Ectodermal cell (in vitro differentiated cells): ENCODE results near the gene TCL1A.
"Not testable (repeated sequence)": the region's sequence is repeated elsewhere in the genome, so short reads cannot be mapped to it uniquely, and the experiment has no call there.

Experiments
- H3K27ac ChIP-seq: 2 replicates; pipeline ENCODE4 v1.7.0; 2013; ENCODE audit warnings: mild to moderate bottlenecking, low read depth, low read length; ENCODE audit not compliant: insufficient read depth, poor library complexity, severe bottlenecking
- H3K27me3 ChIP-seq: 2 replicates; pipeline ENCODE4 v1.7.0; 2013; ENCODE audit warnings: mild to moderate bottlenecking, low read length; ENCODE audit not compliant: insufficient read depth, control insufficient read depth, poor library complexity, severe bottlenecking
- H3K36me3 ChIP-seq: one replicate; pipeline ENCODE4 v1.7.0; 2013; ENCODE audit warnings: low read length; ENCODE audit not compliant: control insufficient read depth, insufficient read depth
- H3K4me1 ChIP-seq: one replicate; pipeline ENCODE4 v1.7.0; 2013; ENCODE audit warnings: low read length; ENCODE audit not compliant: control insufficient read depth, insufficient read depth
- H3K4me3 ChIP-seq: 2 replicates; pipeline ENCODE4 v1.7.0; 2013; ENCODE audit warnings: low read depth, low read length, control low read depth; ENCODE audit not compliant: insufficient read depth
- H3K9me3 ChIP-seq: 2 replicates; pipeline ENCODE4 v1.7.0; 2013; ENCODE audit warnings: mild to moderate bottlenecking, low read length, moderate library complexity; ENCODE audit not compliant: control insufficient read depth
- WGBS, 2 experiments: methylation state at CpG; one replicate each; pipeline ENCODE4 v1.1.7; 2013; ENCODE audit warnings: missing lambda C conversion rate in 2 of 2; 5-methylcytosine and 5-hydroxymethylcytosine counted together

The TCL1A gene

GRCh38 chr14:95679148-95679815 is 34.6 kb downstream of the TCL1A start:
- Histone ChIP-seq H3K9me3 (peaks cover 2% of the 10 kb centered on the region), H3K4me3 (no peak overlapping the region), H3K36me3 (no peaks in the 10 kb centered on the region), H3K27ac (no peak overlapping the region), H3K27me3 (no peaks in the 10 kb centered on the region), H3K4me1 (peaks cover 12% of the 10 kb centered on the region)
- 91 to 95% methylated on average over 4 of the region's 4 CpGs for WGBS, 2 experiments

- Histone ChIP-seq H3K36me3 (no peaks in the 10 kb centered on the region), H3K27ac (no peak overlapping the region), H3K4me1 (peaks cover 12% of the 10 kb centered on the region), H3K4me3 (no peak overlapping the region), H3K27me3 (no peaks in the 10 kb centered on the region), H3K9me3 (peaks cover 2% of the 10 kb centered on the region)
- 93 to 94% methylated on average over 4 of the region's 4 CpGs for WGBS, 2 experiments
Observed at GRCh38 chr14:95677179-95677835, 36.6 kb downstream of the TCL1A start.

- Histone ChIP-seq H3K36me3 (no peaks in the 10 kb centered on the region), H3K4me3 (no peak overlapping the region), H3K27ac (no peak overlapping the region), H3K9me3 (peaks cover 2% of the 10 kb centered on the region), H3K4me1 (peaks cover 11% of the 10 kb centered on the region), H3K27me3 (no peaks in the 10 kb centered on the region)
- WGBS, 2 experiments, result 29 to 39% methylated on average over 4 of the region's 4 CpGs
Observed at GRCh38 chr14:95675486-95675885, 38.4 kb downstream of the TCL1A start.

- peaks cover 2% of the 10 kb centered on the region for H3K9me3 ChIP-seq
- no peak overlapping the region for H3K4me3 ChIP-seq
- 86 to 94% methylated on average over 4 of the region's 4 CpGs for WGBS, 2 experiments
- no peaks in the 10 kb centered on the region for H3K36me3 ChIP-seq
- peaks cover 8% of the 10 kb centered on the region for H3K4me1 ChIP-seq
- no peaks in the 10 kb centered on the region for H3K27me3 ChIP-seq
- no peak overlapping the region for H3K27ac ChIP-seq
Observed at GRCh38 chr14:95674613-95675012, 39.3 kb downstream of the TCL1A start.

DNA sequence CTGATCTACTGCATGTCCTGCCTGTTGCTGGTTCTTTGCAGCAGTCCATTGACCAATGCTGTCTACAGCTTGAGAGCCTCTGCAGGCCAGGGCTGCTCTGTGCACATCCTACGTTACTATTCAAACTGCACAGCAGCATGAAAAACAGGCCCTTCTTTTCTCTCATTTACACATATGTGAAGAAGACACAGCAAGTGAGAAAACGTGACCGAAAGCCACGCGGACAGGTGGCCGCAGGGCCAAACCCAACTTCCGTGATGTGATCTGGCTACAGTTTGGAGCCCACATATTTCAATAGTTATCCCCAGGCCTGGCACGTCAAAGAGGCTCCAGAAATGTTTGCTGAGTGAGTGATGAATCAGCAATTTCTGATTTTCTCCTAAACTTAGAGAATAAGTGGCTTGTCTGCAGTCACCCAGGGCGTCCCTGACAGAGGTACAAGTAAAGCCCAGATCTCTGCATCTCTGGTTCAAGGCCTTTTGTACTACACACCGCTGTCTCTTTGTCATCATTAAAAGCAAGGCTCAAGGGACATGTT is 45.6 kb downstream of the TCL1A start:
- Histone ChIP-seq H3K27me3 (no peaks in the 10 kb centered on the region), H3K4me1 (peaks cover 8% of the 10 kb centered on the region), H3K36me3 (no peaks in the 10 kb centered on the region), H3K27ac (no peak overlapping the region), H3K4me3 (no peak overlapping the region), H3K9me3 (no peaks in the 10 kb centered on the region)
- WGBS, 2 experiments, result 93 to 94% methylated on average over 10 of the region's 10 CpGs

DNA sequence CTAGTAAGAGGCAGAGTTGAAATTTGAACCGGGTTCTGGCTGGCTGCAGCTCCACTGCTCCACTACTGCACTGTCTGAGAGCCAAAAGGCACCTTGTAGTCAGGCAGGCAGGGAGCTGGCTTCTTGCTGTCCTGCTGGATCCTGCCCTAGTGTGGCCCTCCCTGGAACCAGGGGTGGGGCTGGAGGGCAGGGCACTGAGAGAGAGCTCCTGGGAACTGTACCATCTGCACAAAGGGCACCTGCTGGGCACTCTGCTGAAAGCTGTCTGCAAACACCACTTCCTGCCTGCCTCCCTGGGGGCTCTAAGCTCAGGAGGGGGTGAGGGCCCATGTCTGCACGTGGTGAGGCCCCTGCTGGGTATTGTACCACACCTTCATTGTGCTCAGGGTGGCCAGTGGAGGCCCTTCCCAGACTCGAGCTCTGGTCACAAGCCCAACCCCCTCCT is 46.7 kb downstream of the TCL1A start:
- Histone ChIP-seq H3K4me3 (no peak overlapping the region), H3K27me3 (no peaks in the 10 kb centered on the region), H3K9me3 (no peaks in the 10 kb centered on the region), H3K27ac (no peak overlapping the region), H3K36me3 (no peaks in the 10 kb centered on the region), H3K4me1 (peaks cover 8% of the 10 kb centered on the region)
- WGBS, 2 experiments, result 21 to 28% methylated on average over 3 of the region's 3 CpGs

DNA sequence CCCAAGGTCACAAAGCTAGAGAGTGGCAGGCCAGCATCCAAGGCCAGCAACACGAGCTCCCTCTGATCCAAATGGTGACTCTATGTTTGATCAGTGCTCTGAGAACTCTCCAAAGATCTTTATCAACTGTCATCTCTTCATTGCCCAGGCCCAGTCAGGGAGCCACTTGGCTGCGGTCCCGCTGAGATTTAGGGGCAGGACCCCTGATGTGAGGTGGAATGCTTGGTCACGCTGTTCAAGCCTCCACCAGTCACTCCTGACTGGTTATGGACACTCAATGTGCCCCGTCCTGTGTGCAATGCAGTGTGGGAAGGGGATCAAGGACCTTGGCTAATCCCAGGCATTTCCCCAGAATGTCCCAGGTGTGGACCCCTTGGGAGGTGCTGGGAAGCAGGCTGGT is 47.5 kb downstream of the TCL1A start:
- Histone ChIP-seq H3K4me1 (peaks cover 8% of the 10 kb centered on the region), H3K36me3 (no peaks in the 10 kb centered on the region), H3K27me3 (no peaks in the 10 kb centered on the region), H3K27ac (no peak overlapping the region), H3K4me3 (no peak overlapping the region), H3K9me3 (no peaks in the 10 kb centered on the region)
- WGBS, 2 experiments, result 91 to 93% methylated on average over 5 of the region's 5 CpGs

- H3K36me3 ChIP-seq, H3K4me3 ChIP-seq, H3K27me3 ChIP-seq, H3K4me1 ChIP-seq, H3K9me3 ChIP-seq, H3K27ac ChIP-seq: not testable (repeated sequence)
- WGBS, 2 experiments, result 71 to 77% methylated on average over 8 of the region's 8 CpGs
Observed at GRCh38 chr14:95665530-95665929, 48.4 kb downstream of the TCL1A start.

DNA sequence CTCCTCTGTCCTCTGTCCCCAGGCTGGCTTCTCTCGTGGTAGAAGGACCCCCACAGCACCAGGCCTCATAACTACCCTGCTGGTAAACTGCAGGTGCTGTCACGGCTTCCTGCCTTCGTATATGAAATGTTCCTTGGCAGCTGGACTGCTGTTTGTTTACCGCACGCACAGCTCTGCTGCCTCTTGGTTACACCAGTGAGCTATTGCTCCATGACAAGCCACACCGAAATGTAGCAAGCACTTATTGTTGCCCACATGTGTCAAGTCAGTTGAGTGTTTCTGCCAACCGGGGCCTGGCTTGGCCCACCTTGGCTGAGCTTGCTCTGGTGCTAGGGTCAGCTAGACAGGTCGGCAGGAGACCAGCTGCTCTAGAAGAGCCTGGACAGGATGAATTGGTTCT is 49.4 kb downstream of the TCL1A start:
- H3K27ac ChIP-seq, result no peak overlapping the region
- no peak overlapping the region for H3K4me3 ChIP-seq
- WGBS, 2 experiments, result 92 to 94% methylated on average over 8 of the region's 8 CpGs
- peaks cover 8% of the 10 kb centered on the region for H3K4me1 ChIP-seq
- no peaks in the 10 kb centered on the region for H3K36me3 ChIP-seq
- no peaks in the 10 kb centered on the region for H3K9me3 ChIP-seq
- no peaks in the 10 kb centered on the region for H3K27me3 ChIP-seq

- Histone ChIP-seq H3K4me3 (no peak overlapping the region), H3K4me1 (peaks cover 8% of the 10 kb centered on the region), H3K27me3 (no peaks in the 10 kb centered on the region), H3K9me3 (no peaks in the 10 kb centered on the region), H3K36me3 (no peaks in the 10 kb centered on the region), H3K27ac (no peak overlapping the region)
- WGBS, 2 experiments, result 89 to 97% methylated on average over 3 of the region's 3 CpGs
Observed at GRCh38 chr14:95664066-95664465, 49.9 kb downstream of the TCL1A start.
